GM23338 (cell line): ENCODE data around the gene RNF223. TPM values are rescaled to one million over a fixed set of nuclear protein-coding genes. Genes with fewer than 3 reads are reported as not detected.

Source experiments
- ATAC-seq: fragments of 200-7000 bp; cut with Tn5 transposase; 3 replicates; pipeline ENCODE4 v1.9.1; 2020
- DNase-seq: peaks from one replicate; pipeline ENCODE4 v3.0.0-alpha.2; 2015; ENCODE audit warnings: low spot score
- H2AFZ ChIP-seq: fragments of 200-600 bp; sonication (generic); 2 replicates; pipeline ENCODE4 v1.8.0; 2016; ENCODE audit warnings: antibody characterized with exemption, mild to moderate bottlenecking, moderate library complexity
- H3F3A ChIP-seq: fragments of 200-600 bp; sonication (generic); replicated peaks from 2 replicates; pipeline ENCODE4 v1.8.0; 2017; ENCODE audit warnings: antibody characterized with exemption, mixed run types, low read depth
- H3K27ac ChIP-seq: fragments of 200-600 bp; sonication (generic); 2 replicates; pipeline ENCODE4 v1.6.1; 2016; ENCODE audit warnings: low read depth
- H3K27me3 ChIP-seq: fragments of 200-600 bp; sonication (generic); 2 replicates; pipeline ENCODE4 v1.8.0; 2016; ENCODE audit warnings: mild to moderate bottlenecking, mixed run types, moderate library complexity; ENCODE audit not compliant: insufficient read depth
- H3K36me3 ChIP-seq: fragments of 200-600 bp; sonication (generic); 2 replicates; pipeline ENCODE4 v1.8.0; 2016; ENCODE audit warnings: mild to moderate bottlenecking; ENCODE audit not compliant: insufficient read depth
- H3K4me1 ChIP-seq: fragments of 200-600 bp; sonication (generic); 2 replicates; pipeline ENCODE4 v1.8.0; 2016; ENCODE audit warnings: mild to moderate bottlenecking, moderate library complexity; ENCODE audit not compliant: insufficient read depth
- H3K4me2 ChIP-seq: fragments of 200-600 bp; sonication (generic); 2 replicates; pipeline ENCODE4 v1.7.1; 2017; ENCODE audit warnings: mixed run types
- H3K4me3 ChIP-seq: fragments of 200-600 bp; sonication (generic); 2 replicates; pipeline ENCODE4 v1.6.1; 2016; ENCODE audit warnings: mixed run types
- H3K79me2 ChIP-seq: fragments of 200-600 bp; sonication (generic); replicated peaks from 2 replicates; pipeline ENCODE4 v1.8.0; 2017; ENCODE audit warnings: mild to moderate bottlenecking; ENCODE audit not compliant: insufficient read depth
- H3K9me2 ChIP-seq: fragments of 200-600 bp; sonication (generic); 2 replicates; pipeline ENCODE4 v1.8.0; 2017; ENCODE audit not compliant: insufficient read depth
- H4K20me1 ChIP-seq: fragments of 200-600 bp; sonication (generic); replicated peaks from 2 replicates; pipeline ENCODE4 v1.8.0; 2017; ENCODE audit warnings: mild to moderate bottlenecking; ENCODE audit not compliant: insufficient read depth
- H3K27ac Mint-ChIP-seq: 2 replicates; pipeline ENCODE4 v1.8.0; 2020; ENCODE audit warnings: inconsistent platforms, mild to moderate bottlenecking, moderate library complexity, mixed read lengths
- H3K27me3 Mint-ChIP-seq: 3 replicates; pipeline ENCODE4 v1.8.0; 2022; ENCODE audit warnings: low read depth, mild to moderate bottlenecking, moderate library complexity, mixed read lengths, inconsistent platforms; ENCODE audit not compliant: insufficient read depth, poor library complexity
- H3K36me3 Mint-ChIP-seq: 3 replicates; pipeline ENCODE4 v1.8.0; 2021; ENCODE audit warnings: low read depth, mild to moderate bottlenecking, inconsistent platforms, moderate library complexity, mixed read lengths
- H3K4me1 Mint-ChIP-seq: 3 replicates; pipeline ENCODE4 v1.8.0; 2020; ENCODE audit warnings: mild to moderate bottlenecking, inconsistent platforms, mixed read lengths
- H3K4me3 Mint-ChIP-seq: 3 replicates; pipeline ENCODE4 v1.8.0; 2021; ENCODE audit warnings: moderate library complexity, mild to moderate bottlenecking, inconsistent platforms, mixed read lengths
- H3K9me3 Mint-ChIP-seq: 3 replicates; pipeline ENCODE4 v1.8.0; 2020; ENCODE audit warnings: moderate library complexity, mild to moderate bottlenecking, inconsistent platforms, mixed read lengths
- CTCF ChIP-seq, 2 experiments: fragments of 200-600 bp in 1 of 2; sonication (generic) in 1 of 2; conservative IDR thresholded peaks; 2 replicates each; pipeline versions ENCODE4 v1.5.1 to v1.6.1; 2016 to 2017; ENCODE audit warnings: antibody characterized with exemption in 2 of 2, low read depth in 2 of 2, mild to moderate bottlenecking in 2 of 2, moderate library complexity in 1 of 2
- ETS1 ChIP-seq: IDR thresholded peaks from 2 replicates; pipeline ENCODE4 v1.6.1; 2016; ENCODE audit warnings: antibody characterized with exemption
- EZH2 ChIP-seq: fragments of 200-600 bp; sonication (generic); IDR thresholded peaks from one replicate; pipeline ENCODE4 v1.8.0; 2017; ENCODE audit warnings: antibody characterized with exemption, mild to moderate bottlenecking, low read depth; ENCODE audit not compliant: unreplicated experiment
- JUNB ChIP-seq: IDR thresholded peaks from one replicate; pipeline ENCODE4 v1.6.1; 2016; ENCODE audit warnings: antibody characterized with exemption; ENCODE audit not compliant: unreplicated experiment
- NANOG ChIP-seq: IDR thresholded peaks from 2 replicates; pipeline ENCODE4 v1.6.1; 2016; ENCODE audit warnings: antibody characterized with exemption, borderline replicate concordance
- STAT1 ChIP-seq: IDR thresholded peaks from one replicate; pipeline ENCODE4 v1.6.1; 2016; ENCODE audit warnings: antibody characterized with exemption; ENCODE audit not compliant: unreplicated experiment
- ZNF114 ChIP-seq: fragments of 250-450 bp; sonication (Bioruptor Pico); IDR thresholded peaks from 2 replicates; pipeline ENCODE4 v1.5.0; 2020; ENCODE audit warnings: mild to moderate bottlenecking, moderate library complexity
- polyA plus RNA-seq: library from polyadenylated mRNA; unstranded; fragments of >200 nt; fragmentation: Nextera tagmentation; extraction: Ambion mirVana; gene quantifications from 2 replicates; pipeline ENCODE4 v1.2.1, GENCODE V29; 2016
- total RNA-seq: library from RNA; depleted of rRNA; stranded (reverse); fragments of >200 nt; shearing (Covaris generic); gene quantifications from 2 replicates; pipeline ENCODE4 v1.2.3, GENCODE V29; 2014

RNF223 gene
- total and polyA plus RNA-seq, 2 experiments from 2014 or later: not detected

- no peaks in the 10 kb centered on the region for H3K79me2 ChIP-seq
- Mint-ChIP-seq H3K4me1 (peaks cover 5% of the 10 kb centered on the region; the same call in 2 of the 3 replicates), H3K36me3 (peaks cover 6% of the 10 kb centered on the region; the same call in 2 of the 3 replicates), H3K9me3 (no peaks in the 10 kb centered on the region; the same call in 2 of the 3 replicates), H3K27me3 (peaks cover 47% of the 10 kb centered on the region), H3K4me3 (no peak overlapping the region), H3K27ac (no peak overlapping the region)
- no peak for DNase-seq
- TF ChIP-seq JUNB (no peak), NANOG (no peak), EZH2 (no peak), ZNF114 (CRISPR knock-in tag) (no peak), STAT1 (no peak)
- H3K4me3 ChIP-seq: no peak overlapping the region
- H3K27me3 ChIP-seq: peaks cover 58% of the 10 kb centered on the region
- H3F3A ChIP-seq: no peaks in the 10 kb centered on the region
- no peak overlapping the region for H2AFZ ChIP-seq
- peaks cover 26% of the 10 kb centered on the region for H4K20me1 ChIP-seq
- no peak overlapping the region for H3K4me2 ChIP-seq
- H3K4me1 ChIP-seq: peaks cover 12% of the 10 kb centered on the region; the same call in 1 of the 2 replicates
- H3K9me2 ChIP-seq: no peaks in the 10 kb centered on the region
- no peak overlapping the region for H3K27ac ChIP-seq
- H3K36me3 ChIP-seq: no peaks in the 10 kb centered on the region; the same call in 1 of the 2 replicates
- ATAC-seq: no peak
Measured at GRCh38 chr1:1037366-1038327, 36.5 kb downstream of the RNF223 start.

GRCh38 chr1:1035291-1035943 is 38.7 kb downstream of the RNF223 start:
- Histone ChIP-seq H3K4me1 (peaks cover 12% of the 10 kb centered on the region; the same call in 1 of the 2 replicates), H3F3A (no peaks in the 10 kb centered on the region), H3K4me2 (no peak overlapping the region), H3K79me2 (no peaks in the 10 kb centered on the region), H2AFZ (no peak overlapping the region), H4K20me1 (peaks cover 32% of the 10 kb centered on the region), H3K36me3 (no peaks in the 10 kb centered on the region; the same call in 1 of the 2 replicates), H3K9me2 (no peaks in the 10 kb centered on the region), H3K27ac (no peak overlapping the region), H3K4me3 (no peak overlapping the region), H3K27me3 (peaks cover 57% of the 10 kb centered on the region)
- peak; percentile 12 to 44; a peak in 2 of 4 replicates for TF ChIP-seq CTCF (conservative IDR thresholded peaks at IDR 0.05; ENCODE audit: low read depth in 2 of 2)
- no peak for TF ChIP-seq ETS1
- peaks cover 6% of the 10 kb centered on the region; the same call in 2 of the 3 replicates for H3K36me3 Mint-ChIP-seq
- ATAC-seq (no peak), DNase-seq (no peak)
- peak overlapping the region; percentile 41; the same call in 1 of the 3 replicates for H3K4me3 Mint-ChIP-seq
- H3K27ac Mint-ChIP-seq: no peak overlapping the region
- H3K27me3 Mint-ChIP-seq: peaks cover 58% of the 10 kb centered on the region
- peaks cover 11% of the 10 kb centered on the region; the same call in 2 of the 3 replicates for H3K4me1 Mint-ChIP-seq
- no peaks in the 10 kb centered on the region; the same call in 2 of the 3 replicates for H3K9me3 Mint-ChIP-seq
